GM13977 (cell line): ENCODE measurements around the gene CD74.

Experiments
- DNase-seq: peaks from one replicate; pipeline ENCODE4 v3.0.0; 2012; ENCODE audit warnings: low spot score
- CTCF ChIP-seq: IDR thresholded peaks from 2 replicates; pipeline ENCODE4 v1.5.1; 2012; ENCODE audit warnings: mild to moderate bottlenecking, control low read depth; ENCODE audit not compliant: insufficient read depth; ENCODE audit errors: extremely low read depth, missing control alignments
- in situ Hi-C: fragments of 300-500 bp; cut with MboI; formaldehyde crosslinking; loops from one replicate; pipeline ENCODE4 v1.12.0; 2022; ENCODE audit warnings: low sequenced_read_pairs, low pct_unique_long_range_greater_than_20kb, mixed read lengths, inconsistent platforms; ENCODE audit not compliant: unreplicated experiment

Gene CD74

GRCh38 chr5:150408231-150408943 is 4.3 kb downstream of the CD74 start:
- in situ Hi-C loops, result no loop called here
- no peak for TF ChIP-seq CTCF
- no peak for DNase-seq

DNA sequence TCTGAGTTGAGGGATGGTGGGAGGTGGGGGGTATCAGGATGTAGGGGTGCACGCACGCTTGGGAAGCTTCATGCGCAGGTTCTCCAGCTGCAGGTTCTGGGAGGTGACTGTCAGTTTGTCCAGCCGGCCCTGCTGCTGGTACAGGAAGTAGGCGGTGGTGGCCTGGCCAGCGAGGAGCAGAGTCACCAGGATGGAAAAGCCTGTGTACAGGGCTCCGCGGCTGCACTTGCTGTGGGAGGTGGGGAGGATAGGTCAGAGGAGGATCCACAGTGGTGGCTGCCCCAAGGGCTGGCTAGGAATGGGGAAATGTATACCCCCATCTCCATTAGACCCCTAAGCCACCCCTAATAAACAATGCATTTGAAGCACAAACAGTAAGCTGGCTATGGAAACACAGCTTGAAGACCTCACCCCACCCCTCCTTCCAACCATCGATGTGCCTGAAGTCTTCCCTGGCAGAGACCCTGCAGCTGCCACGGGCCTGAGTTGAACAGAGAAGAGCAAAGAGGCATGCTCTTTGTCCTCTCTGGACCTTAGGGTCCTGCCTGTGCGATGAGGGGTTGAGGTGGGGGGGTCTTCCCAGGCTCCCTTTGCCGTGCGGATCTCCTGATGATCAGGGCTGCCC is 5.5 kb downstream of the CD74 start:
- in situ Hi-C loops, result no loop called here
- DNase-seq, result no peak
- TF ChIP-seq CTCF, result no peak

GRCh38 chr5:150406723-150407095 is 6.0 kb downstream of the CD74 start:
- TF ChIP-seq CTCF, result no peak
- in situ Hi-C loops, result no loop called here
- no peak for DNase-seq

- DNase-seq, result no peak
- in situ Hi-C loops, result no loop called here
- TF ChIP-seq CTCF, result no peak
Observed at GRCh38 chr5:150406103-150406722, 6.5 kb downstream of the CD74 start.

GRCh38 chr5:150404941-150405816 is 7.5 kb downstream of the CD74 start:
- in situ Hi-C loops, result no loop called here

More at GRCh38 chr5:150404941-150405816, 7.5 kb downstream of the CD74 start:
- no peak for TF ChIP-seq CTCF
- DNase-seq, result no peak
